GM12875 (cell line): ENCODE measurements around the gene P4HB.

Source experiments
- H3K4me3 ChIP-seq: one replicate; pipeline ENCODE4 v1.5.1; 2011; ENCODE audit warnings: low read depth, low read length, control low read depth
- CTCF ChIP-seq: IDR thresholded peaks from 2 replicates; pipeline ENCODE4 v1.5.1; 2011; ENCODE audit warnings: low read depth, mild to moderate bottlenecking, control low read depth, inconsistent platforms, low read length, moderate library complexity, borderline replicate concordance; ENCODE audit not compliant: insufficient read depth

The P4HB gene

GRCh38 chr17:81837641-81838040 lies 22.7 kb downstream of the P4HB start:
- TF ChIP-seq CTCF, result no peak
- no peak overlapping the region for H3K4me3 ChIP-seq

- no peak for TF ChIP-seq CTCF
- peak within 1 kb of the TSS; percentile 57 for H3K4me3 ChIP-seq
Observed at GRCh38 chr17:81834831-81835267, 25.5 kb downstream of the P4HB start, which contains the start of gene PPP1R27. Gene PPP1R27 (minus strand): TSS chr17:81835050. CDS start chr17:81834953, 97 bp downstream.

GRCh38 chr17:81833921-81834830 lies 26.2 kb downstream of the P4HB start:
- TF ChIP-seq CTCF, result no peak
- peak overlapping the region; percentile 57 for H3K4me3 ChIP-seq

GRCh38 chr17:81833160-81833920 lies 27.0 kb downstream of the P4HB start, which contains the start of gene MCRIP1:
Gene MCRIP1 (minus strand): TSS chr17:81833291. CDS start chr17:81824506, 8,785 bp downstream.
- TF ChIP-seq CTCF, result no peak
- peak within 1 kb of the TSS; percentile 80 for H3K4me3 ChIP-seq

- H3K4me3 ChIP-seq, result peak overlapping the region; percentile 80
- TF ChIP-seq CTCF, result no peak
Observed at GRCh38 chr17:81832608-81833159, 27.7 kb downstream of the P4HB start.

- peak overlapping the region; percentile 80 for H3K4me3 ChIP-seq
- TF ChIP-seq CTCF, result no peak
Observed at GRCh38 chr17:81831957-81832607, 28.3 kb downstream of the P4HB start.
